ENCODE results near the gene RAB24.

DNA sequence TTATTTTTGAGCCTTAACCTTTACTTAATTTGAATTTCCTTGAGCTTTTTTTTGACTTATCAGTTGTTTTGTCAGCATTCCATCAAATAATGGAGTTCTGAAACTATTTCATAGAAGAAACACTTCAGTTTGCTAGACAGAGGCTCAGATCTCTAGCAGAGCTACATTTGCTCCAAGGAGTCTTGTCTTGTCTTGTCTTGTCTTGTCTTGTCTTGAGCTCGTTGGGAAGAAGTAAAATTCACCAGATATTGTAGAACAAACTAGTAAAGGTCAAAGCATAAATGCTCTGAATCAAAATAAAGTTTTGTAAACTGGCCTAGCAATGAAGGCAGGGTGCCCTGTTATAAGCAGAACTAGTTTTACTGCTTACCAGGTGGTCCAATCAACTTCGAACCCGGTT, 33.5 kb downstream of the RAB24 start:
- TF ChIP-seq TAF1 (IDR thresholded peaks at IDR 0.05; ENCODE audit: borderline replicate concordance, low read depth, low read length) (no peak), POLR2AphosphoS5 (IDR thresholded peaks at IDR 0.05; ENCODE audit: low read depth, low read length) (no peak), POLR2A (IDR thresholded peaks at IDR 0.05; ENCODE audit: low read depth, low read length) (no peak)

Measured in GM12892 (cell line).